ENCODE data around the gene SYNGR2. TPM values are rescaled to one million over a fixed set of nuclear protein-coding genes. Genes with fewer than 3 reads are reported as not detected.

Gene SYNGR2
- total and polyA plus RNA-seq, 9 of the 15 experiments (the other 6 are each of a cell fraction or from before 2014, with no cell fraction given): 1.4 to 173 (median 87.8) TPM

DNA sequence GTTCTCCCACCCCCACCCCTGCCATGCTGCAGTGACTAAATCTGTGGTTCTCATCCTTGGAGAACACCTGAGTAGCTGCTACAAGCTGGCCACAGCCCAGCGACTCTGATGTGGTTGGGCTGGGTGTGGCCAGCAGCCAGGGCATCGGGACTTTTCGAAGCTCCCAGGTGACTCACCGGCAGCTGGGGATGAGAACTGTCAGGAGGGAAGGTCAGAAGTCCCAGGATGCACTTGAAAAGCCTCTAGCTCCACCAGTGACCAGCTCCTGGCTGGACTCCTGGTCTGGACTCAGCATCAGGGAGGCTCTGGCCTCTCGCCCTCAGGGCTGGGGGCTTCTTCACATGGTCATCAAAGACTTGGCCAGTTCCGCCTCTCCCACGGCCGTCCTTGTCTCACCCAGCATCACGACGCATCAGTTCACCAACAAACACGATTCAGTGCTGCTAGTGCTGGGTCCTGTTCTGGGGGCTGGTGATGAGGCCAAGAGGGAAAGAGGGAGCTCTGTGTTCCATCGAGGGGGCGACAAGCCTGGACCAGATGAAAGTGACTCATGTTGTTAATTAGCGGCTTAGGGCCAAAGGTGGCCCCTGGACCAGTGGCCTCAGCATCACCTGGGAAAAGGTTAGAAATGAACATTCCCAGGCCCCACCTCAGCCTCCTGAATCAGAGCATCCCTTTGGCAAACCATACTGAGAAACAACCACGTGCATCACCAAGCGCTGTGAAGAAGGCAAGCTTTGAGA is 26.1 kb upstream of the SYNGR2 start (continued):
- no peak for TF ChIP-seq CHCHD3 (CRISPR knock-in tag; IDR thresholded peaks at IDR 0.05)
- peak; percentile 19; the same call in 1 of the 2 replicates for TF ChIP-seq CBFA2T2 (conservative IDR thresholded peaks at IDR 0.05)
- no peak for TF ChIP-seq ARNT (IDR thresholded peaks at IDR 0.05)
- no peak for TF ChIP-seq POLR2G (IDR thresholded peaks at IDR 0.05; ENCODE audit: low read depth, low read length)
- no peak for TF ChIP-seq ZNF586 (CRISPR knock-in tag; conservative IDR thresholded peaks at IDR 0.05)
- TF ChIP-seq, protein P1, sequence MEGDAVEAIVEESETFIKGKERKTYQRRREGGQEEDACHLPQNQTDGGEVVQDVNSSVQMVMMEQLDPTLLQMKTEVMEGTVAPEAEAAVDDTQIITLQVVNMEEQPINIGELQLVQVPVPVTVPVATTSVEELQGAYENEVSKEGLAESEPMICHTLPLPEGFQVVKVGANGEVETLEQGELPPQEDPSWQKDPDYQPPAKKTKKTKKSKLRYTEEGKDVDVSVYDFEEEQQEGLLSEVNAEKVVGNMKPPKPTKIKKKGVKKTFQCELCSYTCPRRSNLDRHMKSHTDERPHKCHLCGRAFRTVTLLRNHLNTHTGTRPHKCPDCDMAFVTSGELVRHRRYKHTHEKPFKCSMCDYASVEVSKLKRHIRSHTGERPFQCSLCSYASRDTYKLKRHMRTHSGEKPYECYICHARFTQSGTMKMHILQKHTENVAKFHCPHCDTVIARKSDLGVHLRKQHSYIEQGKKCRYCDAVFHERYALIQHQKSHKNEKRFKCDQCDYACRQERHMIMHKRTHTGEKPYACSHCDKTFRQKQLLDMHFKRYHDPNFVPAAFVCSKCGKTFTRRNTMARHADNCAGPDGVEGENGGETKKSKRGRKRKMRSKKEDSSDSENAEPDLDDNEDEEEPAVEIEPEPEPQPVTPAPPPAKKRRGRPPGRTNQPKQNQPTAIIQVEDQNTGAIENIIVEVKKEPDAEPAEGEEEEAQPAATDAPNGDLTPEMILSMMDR (IDR thresholded peaks at IDR 0.05 in 2 of 3, conservative IDR thresholded peaks at IDR 0.05 in 1 of 3; ENCODE audit: insufficient read depth in 2 of 3, low read depth in 1 of 3, low read length in 3 of 3): no peak
- TF ChIP-seq, protein P2, sequence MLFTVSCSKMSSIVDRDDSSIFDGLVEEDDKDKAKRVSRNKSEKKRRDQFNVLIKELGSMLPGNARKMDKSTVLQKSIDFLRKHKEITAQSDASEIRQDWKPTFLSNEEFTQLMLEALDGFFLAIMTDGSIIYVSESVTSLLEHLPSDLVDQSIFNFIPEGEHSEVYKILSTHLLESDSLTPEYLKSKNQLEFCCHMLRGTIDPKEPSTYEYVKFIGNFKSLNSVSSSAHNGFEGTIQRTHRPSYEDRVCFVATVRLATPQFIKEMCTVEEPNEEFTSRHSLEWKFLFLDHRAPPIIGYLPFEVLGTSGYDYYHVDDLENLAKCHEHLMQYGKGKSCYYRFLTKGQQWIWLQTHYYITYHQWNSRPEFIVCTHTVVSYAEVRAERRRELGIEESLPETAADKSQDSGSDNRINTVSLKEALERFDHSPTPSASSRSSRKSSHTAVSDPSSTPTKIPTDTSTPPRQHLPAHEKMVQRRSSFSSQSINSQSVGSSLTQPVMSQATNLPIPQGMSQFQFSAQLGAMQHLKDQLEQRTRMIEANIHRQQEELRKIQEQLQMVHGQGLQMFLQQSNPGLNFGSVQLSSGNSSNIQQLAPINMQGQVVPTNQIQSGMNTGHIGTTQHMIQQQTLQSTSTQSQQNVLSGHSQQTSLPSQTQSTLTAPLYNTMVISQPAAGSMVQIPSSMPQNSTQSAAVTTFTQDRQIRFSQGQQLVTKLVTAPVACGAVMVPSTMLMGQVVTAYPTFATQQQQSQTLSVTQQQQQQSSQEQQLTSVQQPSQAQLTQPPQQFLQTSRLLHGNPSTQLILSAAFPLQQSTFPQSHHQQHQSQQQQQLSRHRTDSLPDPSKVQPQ (CRISPR knock-in tag; IDR thresholded peaks at IDR 0.05; ENCODE audit: borderline replicate concordance): no peak
- peak; percentile 69; the same call in 1 of the 2 replicates for TF ChIP-seq ZEB2 (IDR thresholded peaks at IDR 0.05)
- TF ChIP-seq E2F3 (CRISPR knock-in tag; IDR thresholded peaks at IDR 0.05): no peak
- TF ChIP-seq ZFX (CRISPR knock-in tag; IDR thresholded peaks at IDR 0.05): peak; percentile 7; the same call in 1 of the 2 replicates
- TF ChIP-seq COPS2 (conservative IDR thresholded peaks at IDR 0.05): no peak
- TF ChIP-seq EHMT2 (IDR thresholded peaks at IDR 0.05): no peak
- TF ChIP-seq ZC3H4 (CRISPR knock-in tag; IDR thresholded peaks at IDR 0.05; ENCODE audit: borderline replicate concordance): no peak
- TF ChIP-seq WHSC1 (IDR thresholded peaks at IDR 0.05; ENCODE audit: low read length): no peak
- TF ChIP-seq RNF2 (IDR thresholded peaks at IDR 0.05): no peak
- TF ChIP-seq ZBTB8A (IDR thresholded peaks at IDR 0.05; ENCODE audit: partially characterized antibody): no peak
- no peak for TF ChIP-seq PATZ1 (CRISPR knock-in tag; IDR thresholded peaks at IDR 0.05; ENCODE audit: borderline replicate concordance)
- TF ChIP-seq ZBTB17 (CRISPR knock-in tag; IDR thresholded peaks at IDR 0.05): no peak
- 0 out of 2 replicates have a peak, but pooled peaks have one; percentile 57 for TF ChIP-seq CTBP1 (IDR thresholded peaks at IDR 0.05; ENCODE audit: borderline replicate concordance)
- no peak for TF ChIP-seq RB1 (IDR thresholded peaks at IDR 0.05; ENCODE audit: low read depth)
- TF ChIP-seq RBM34 (IDR thresholded peaks at IDR 0.05; ENCODE audit: borderline replicate concordance, insufficient read depth, low read length): no peak
- TF ChIP-seq HMBOX1 (IDR thresholded peaks at IDR 0.05): no peak
- no peak for TF ChIP-seq MIER1 (IDR thresholded peaks at IDR 0.05; ENCODE audit: low read depth)

Measured in K562 (cell line).